Measurements from ENCODE around the gene VOPP1.

VOPP1 gene

GRCh38 chr7:55576753-55577152 lies 4.5 kb upstream of the VOPP1 start:
- DNase-seq, result no peak

- no peak for DNase-seq
Measured at GRCh38 chr7:55575733-55576132, 3.4 kb upstream of the VOPP1 start.

GRCh38 chr7:55575098-55575497 lies 2.8 kb upstream of the VOPP1 start:
- DNase-seq, result no peak

- no peak for DNase-seq
Measured at GRCh38 chr7:55574051-55574717, 1.9 kb upstream of the VOPP1 start.

- DNase-seq, result no peak
Measured at GRCh38 chr7:55573234-55573900, 1.1 kb upstream of the VOPP1 start.

GRCh38 chr7:55571511-55572377 lies 558 bp downstream of the VOPP1 start:
- peak; percentile 52 for DNase-seq

- DNase-seq, result no peak
Measured at GRCh38 chr7:55570939-55571338, 1.4 kb downstream of the VOPP1 start.

- no peak for DNase-seq
Measured at GRCh38 chr7:55570218-55570873, 2.0 kb downstream of the VOPP1 start.

- DNase-seq, result no peak
Measured at GRCh38 chr7:55569797-55570196, 2.5 kb downstream of the VOPP1 start.

GRCh38 chr7:55569269-55569663 lies 3.0 kb downstream of the VOPP1 start:
- DNase-seq, result no peak

GRCh38 chr7:55568613-55569268 lies 3.6 kb downstream of the VOPP1 start:
- no peak for DNase-seq

GRCh38 chr7:55567571-55567970 lies 4.7 kb downstream of the VOPP1 start:
- no peak for DNase-seq

GRCh38 chr7:55565681-55566080 lies 6.6 kb downstream of the VOPP1 start:
- no peak for DNase-seq

- DNase-seq, result no peak
Measured at GRCh38 chr7:55563596-55564325, 8.5 kb downstream of the VOPP1 start.

GRCh38 chr7:55561690-55562089 lies 10.6 kb downstream of the VOPP1 start:
- no peak for DNase-seq

- DNase-seq, result no peak
Measured at GRCh38 chr7:55558962-55559920, 13.1 kb downstream of the VOPP1 start.

GRCh38 chr7:55557666-55558188 lies 14.6 kb downstream of the VOPP1 start:
- DNase-seq, result no peak

GRCh38 chr7:55556492-55556891 lies 15.8 kb downstream of the VOPP1 start:
- no peak for DNase-seq

- no peak for DNase-seq
Measured at GRCh38 chr7:55556031-55556430, 16.3 kb downstream of the VOPP1 start.

- DNase-seq, result no peak
Measured at GRCh38 chr7:55555160-55555559, 17.1 kb downstream of the VOPP1 start.

- no peak for DNase-seq
Measured at GRCh38 chr7:55554038-55554437, 18.3 kb downstream of the VOPP1 start.

Data from stimulated activated CD4-positive, alpha-beta T cell treated with anti-CD3 and anti-CD28 coated beads, Interleukin-12 subunit alpha, Interleukin-12 subunit beta, amount 100 ng/mL, for 4 hours (primary cell).